PFSK-1 (cell line): ENCODE data around the gene P2RY11.

Experiments used
- FOXP2 ChIP-seq: optimal IDR thresholded peaks from 2 replicates; pipeline ENCODE3; 2011; ENCODE audit warnings: borderline replicate concordance, control low read depth, inconsistent platforms; ENCODE audit not compliant: insufficient read depth; ENCODE audit errors: extremely low read length, extremely low read depth
- POLR2AphosphoS5 ChIP-seq: IDR thresholded peaks from 2 replicates; pipeline ENCODE4 v1.6.1; 2012; ENCODE audit warnings: low read depth, mild to moderate bottlenecking, control low read depth, low read length, moderate library complexity
- REST ChIP-seq, 2 experiments: IDR thresholded peaks; 2 replicates each; pipeline versions ENCODE4 v1.6.1 to v1.8.0; 2011 to 2012; ENCODE audit warnings: low read depth in 2 of 2, low read length in 2 of 2, control low read depth in 1 of 2, inconsistent platforms in 1 of 2, mild to moderate bottlenecking in 1 of 2, moderate library complexity in 1 of 2; ENCODE audit not compliant: insufficient read depth in 1 of 2
- SIN3A ChIP-seq: IDR thresholded peaks from 2 replicates; pipeline ENCODE4 v1.6.1; 2012; ENCODE audit warnings: mild to moderate bottlenecking, low read length, moderate library complexity, borderline replicate concordance; ENCODE audit not compliant: insufficient read depth
- TAF1 ChIP-seq: IDR thresholded peaks from 2 replicates; pipeline ENCODE4 v1.6.1; 2012; ENCODE audit warnings: low read length, control low read depth, borderline replicate concordance; ENCODE audit not compliant: insufficient read depth

GRCh38 chr19:10136936-10137335 lies 25.4 kb downstream of the P2RY11 start:
- TF ChIP-seq POLR2AphosphoS5, result no peak
- TF ChIP-seq REST (IDR thresholded peaks at IDR 0.05; ENCODE audit: insufficient read depth in 1 of 2, low read depth in 2 of 2, low read length in 2 of 2), result no peak
- no peak for TF ChIP-seq SIN3A
- no peak for TF ChIP-seq TAF1
- no peak for TF ChIP-seq FOXP2
